Liver (tissue), 9 donors: ENCODE measurements around the gene CREM. TPM values are rescaled to one million over a fixed set of nuclear protein-coding genes. Genes with fewer than 3 reads are reported as not detected.

Experiments used
- DNase-seq: peaks from one replicate; pipeline ENCODE4 v3.0.0-alpha.2; 2017; ENCODE audit warnings: low spot score
- H3K27ac ChIP-seq, 2 donors: one replicate each; pipeline ENCODE4 v1.7.0; 2013; ENCODE audit warnings: inconsistent platforms in 2 of 2, low read length in 2 of 2, control low read depth in 1 of 2, low read depth in 1 of 2, mild to moderate bottlenecking in 1 of 2
- H3K27me3 ChIP-seq, 4 donors: one replicate each; pipeline versions ENCODE4 v1.6.1 to v1.7.0; 2013; ENCODE audit warnings: low read length in 3 of 4, inconsistent platforms in 1 of 4, mild to moderate bottlenecking in 1 of 4, moderate library complexity in 1 of 4; ENCODE audit not compliant: control insufficient read depth in 4 of 4, insufficient read depth in 4 of 4
- H3K36me3 ChIP-seq, 4 donors: one replicate each; pipeline versions ENCODE4 v1.6.1 to v1.7.0; 2013; ENCODE audit warnings: low read length in 3 of 4, mild to moderate bottlenecking in 3 of 4, low read depth in 1 of 4, moderate library complexity in 1 of 4; ENCODE audit not compliant: control insufficient read depth in 4 of 4, insufficient read depth in 3 of 4
- H3K4me1 ChIP-seq, 4 donors: one replicate each; pipeline versions ENCODE4 v1.6.1 to v1.7.0; 2013; ENCODE audit warnings: low read length in 3 of 4, mild to moderate bottlenecking in 3 of 4, moderate library complexity in 1 of 4; ENCODE audit not compliant: control insufficient read depth in 4 of 4, insufficient read depth in 4 of 4
- H3K4me3 ChIP-seq, 3 donors: one replicate each; pipeline versions ENCODE4 v1.6.1 to v1.7.0; 2013; ENCODE audit warnings: low read length in 3 of 3, control low read depth in 1 of 3, low read depth in 1 of 3, mild to moderate bottlenecking in 1 of 3
- H3K9ac ChIP-seq, 2 donors: one replicate each; pipeline ENCODE4 v1.7.0; 2013; ENCODE audit warnings: low read length in 2 of 2, mild to moderate bottlenecking in 2 of 2, moderate library complexity in 2 of 2, control low read depth in 1 of 2, low read depth in 1 of 2
- H3K9me3 ChIP-seq, 4 donors: one replicate each; pipeline versions ENCODE4 v1.6.1 to v1.7.0; 2013; ENCODE audit warnings: low read length in 3 of 4; ENCODE audit not compliant: control insufficient read depth in 4 of 4
- ATF3 ChIP-seq: IDR thresholded peaks from 2 replicates; pipeline ENCODE4 v1.6.1; 2016; ENCODE audit warnings: antibody characterized with exemption
- CTCF ChIP-seq: fragments of 150-350 bp; IDR thresholded peaks from 2 replicates; pipeline ENCODE4 v1.5.1; 2017; ENCODE audit warnings: improper control_type of control experiment, low read depth, low read length; ENCODE audit not compliant: missing input control
- EGR1 ChIP-seq, 2 donors: IDR thresholded peaks; 2 replicates each; pipeline ENCODE4 v1.6.1; 2016 to 2018; ENCODE audit warnings: antibody characterized with exemption in 2 of 2, low read depth in 2 of 2
- FOXA1 ChIP-seq: IDR thresholded peaks from 2 replicates; pipeline ENCODE4 v1.6.1; 2016; ENCODE audit warnings: antibody characterized with exemption
- FOXA2 ChIP-seq: IDR thresholded peaks from 2 replicates; pipeline ENCODE4 v1.6.1; 2016; ENCODE audit warnings: antibody characterized with exemption
- GABPA ChIP-seq, 2 donors: IDR thresholded peaks in 1 of 2; conservative IDR thresholded peaks in 1 of 2; 2 replicates each; pipeline ENCODE4 v1.6.1; 2016; ENCODE audit warnings: antibody characterized with exemption in 2 of 2, mild to moderate bottlenecking in 1 of 2, moderate library complexity in 1 of 2
- HNF4A ChIP-seq, 2 donors: conservative IDR thresholded peaks; 2 replicates each; pipeline ENCODE4 v1.6.1; 2016; ENCODE audit warnings: antibody characterized with exemption in 2 of 2, mild to moderate bottlenecking in 2 of 2
- HNF4G ChIP-seq: IDR thresholded peaks from 2 replicates; pipeline ENCODE4 v1.6.1; 2016; ENCODE audit warnings: antibody characterized with exemption
- JUND ChIP-seq, 2 donors: IDR thresholded peaks; 2 replicates each; pipeline ENCODE4 v1.6.1; 2016; ENCODE audit warnings: antibody characterized with exemption in 2 of 2
- MAX ChIP-seq: IDR thresholded peaks from 2 replicates; pipeline ENCODE4 v1.6.1; 2016; ENCODE audit warnings: antibody characterized with exemption
- NR2F2 ChIP-seq: IDR thresholded peaks from 2 replicates; pipeline ENCODE4 v1.6.1; 2016; ENCODE audit warnings: antibody characterized with exemption
- RAD21 ChIP-seq, 2 donors: IDR thresholded peaks; 2 replicates each; pipeline ENCODE4 v1.6.1; 2016; ENCODE audit warnings: antibody characterized with exemption in 2 of 2, mild to moderate bottlenecking in 2 of 2
- REST ChIP-seq: IDR thresholded peaks from 2 replicates; pipeline ENCODE4 v1.6.1; 2016; ENCODE audit warnings: antibody characterized with exemption, mild to moderate bottlenecking
- RXRA ChIP-seq, 2 donors: IDR thresholded peaks; 2 replicates each; pipeline ENCODE4 v1.6.1; 2017 to 2018; ENCODE audit warnings: antibody characterized with exemption in 2 of 2, mild to moderate bottlenecking in 1 of 2
- SP1 ChIP-seq: IDR thresholded peaks from 2 replicates; pipeline ENCODE4 v1.6.1; 2018; ENCODE audit warnings: antibody characterized with exemption, mild to moderate bottlenecking
- TAF1 ChIP-seq: conservative IDR thresholded peaks from 2 replicates; pipeline ENCODE4 v1.6.1; 2016; ENCODE audit warnings: antibody characterized with exemption, mild to moderate bottlenecking
- YY1 ChIP-seq: IDR thresholded peaks from 2 replicates; pipeline ENCODE4 v1.6.1; 2016; ENCODE audit warnings: antibody characterized with exemption, mild to moderate bottlenecking
- WGBS: extraction: QIAGEN DNeasy Blood & Tissue Kit; methylation state at CpG from one replicate; pipeline ENCODE4 v1.1.7; 2013; 5-methylcytosine and 5-hydroxymethylcytosine counted together
- polyA plus RNA-seq, 2 donors: library from polyadenylated mRNA; stranded (reverse) in 1 of 2; unstranded in 1 of 2; fragments of 200-250 nt in 1 of 2; fragments of >200 nt in 1 of 2; fragmentation: Nextera tagmentation in 1 of 2; extraction: Ambion mirVana in 1 of 2; gene quantifications; one replicate each; pipeline versions ENCODE4 v1.2.1 to v1.2.3, GENCODE V29; 2013 to 2015
- total RNA-seq, 2 donors: library from RNA; depleted of rRNA; stranded (reverse); fragments of >200 nt; gene quantifications; one replicate each; pipeline ENCODE4 v1.2.3, GENCODE V29; 2014
- TF ChIP-seq, protein P1 (sequence below): IDR thresholded peaks from 2 replicates; pipeline ENCODE4 v1.6.1; 2016; ENCODE audit warnings: antibody characterized with exemption
- donor health status: healthy.
- donor health status: healthy.
- donor health status: healthy.
- donor health status: healthy.
- donor health status: healthy.

CREM gene
- total and polyA plus RNA-seq, 4 donors, result 14.8 to 25.5 (median 22.2) TPM

- DNase-seq, result no peak
- over 99% methylated on average over 2 of the region's 2 CpGs for WGBS
- Histone ChIP-seq H3K36me3 (peaks cover 0 to 2% (median 0%) of the 10 kb centered on the region in 4 donors), H3K9ac (no peak overlapping the region), H3K4me3 (no peak overlapping the region), H3K27me3 (no peaks in the 10 kb centered on the region), H3K9me3 (no peaks in the 10 kb centered on the region), H3K4me1 (no peaks in the 10 kb centered on the region), H3K27ac (no peak overlapping the region)
- TF ChIP-seq GABPA (IDR thresholded peaks at IDR 0.05 in 1 of 2, conservative IDR thresholded peaks at IDR 0.05 in 1 of 2) (no peak), TAF1 (no peak), HNF4A (conservative IDR thresholded peaks at IDR 0.05) (no peak), FOXA1 (no peak), MAX (no peak), CTCF (no peak), ATF3 (no peak), EGR1 (IDR thresholded peaks at IDR 0.05; ENCODE audit: low read depth in 2 of 2) (no peak), YY1 (no peak), HNF4G (no peak)
Measured at GRCh38 chr10:35165811-35166210, 39.2 kb downstream of the CREM start.

GRCh38 chr10:35166607-35167006, 40.0 kb downstream of the CREM start:
- H3K27me3 ChIP-seq, result no peaks in the 10 kb centered on the region
- no peaks in the 10 kb centered on the region for H3K9me3 ChIP-seq
- no peak overlapping the region for H3K9ac ChIP-seq
- TF ChIP-seq REST (no peak), MAX (no peak), EGR1 (IDR thresholded peaks at IDR 0.05; ENCODE audit: low read depth in 2 of 2) (no peak), RXRA (IDR thresholded peaks at IDR 0.05) (no peak), NR2F2 (no peak), HNF4A (conservative IDR thresholded peaks at IDR 0.05) (no peak), JUND (IDR thresholded peaks at IDR 0.05) (no peak), FOXA2 (no peak), YY1 (no peak), HNF4G (no peak), RAD21 (IDR thresholded peaks at IDR 0.05) (no peak), CTCF (no peak), SP1 (no peak), FOXA1 (no peak), GABPA (IDR thresholded peaks at IDR 0.05 in 1 of 2, conservative IDR thresholded peaks at IDR 0.05 in 1 of 2) (no peak), TAF1 (no peak), ATF3 (no peak)
- TF ChIP-seq, protein P1, sequence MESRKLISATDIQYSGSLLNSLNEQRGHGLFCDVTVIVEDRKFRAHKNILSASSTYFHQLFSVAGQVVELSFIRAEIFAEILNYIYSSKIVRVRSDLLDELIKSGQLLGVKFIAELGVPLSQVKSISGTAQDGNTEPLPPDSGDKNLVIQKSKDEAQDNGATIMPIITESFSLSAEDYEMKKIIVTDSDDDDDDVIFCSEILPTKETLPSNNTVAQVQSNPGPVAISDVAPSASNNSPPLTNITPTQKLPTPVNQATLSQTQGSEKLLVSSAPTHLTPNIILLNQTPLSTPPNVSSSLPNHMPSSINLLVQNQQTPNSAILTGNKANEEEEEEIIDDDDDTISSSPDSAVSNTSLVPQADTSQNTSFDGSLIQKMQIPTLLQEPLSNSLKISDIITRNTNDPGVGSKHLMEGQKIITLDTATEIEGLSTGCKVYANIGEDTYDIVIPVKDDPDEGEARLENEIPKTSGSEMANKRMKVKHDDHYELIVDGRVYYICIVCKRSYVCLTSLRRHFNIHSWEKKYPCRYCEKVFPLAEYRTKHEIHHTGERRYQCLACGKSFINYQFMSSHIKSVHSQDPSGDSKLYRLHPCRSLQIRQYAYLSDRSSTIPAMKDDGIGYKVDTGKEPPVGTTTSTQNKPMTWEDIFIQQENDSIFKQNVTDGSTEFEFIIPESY, result no peak
- no peak for DNase-seq
- H3K36me3 ChIP-seq, result peaks cover 0 to 2% (median 0%) of the 10 kb centered on the region in 4 donors
- H3K4me1 ChIP-seq, result no peaks in the 10 kb centered on the region
- no peak overlapping the region for H3K4me3 ChIP-seq
- 87% methylated on average over 6 of the region's 6 CpGs for WGBS
- no peak overlapping the region for H3K27ac ChIP-seq
